Measurements from ENCODE around the gene LGMN.

DNA sequence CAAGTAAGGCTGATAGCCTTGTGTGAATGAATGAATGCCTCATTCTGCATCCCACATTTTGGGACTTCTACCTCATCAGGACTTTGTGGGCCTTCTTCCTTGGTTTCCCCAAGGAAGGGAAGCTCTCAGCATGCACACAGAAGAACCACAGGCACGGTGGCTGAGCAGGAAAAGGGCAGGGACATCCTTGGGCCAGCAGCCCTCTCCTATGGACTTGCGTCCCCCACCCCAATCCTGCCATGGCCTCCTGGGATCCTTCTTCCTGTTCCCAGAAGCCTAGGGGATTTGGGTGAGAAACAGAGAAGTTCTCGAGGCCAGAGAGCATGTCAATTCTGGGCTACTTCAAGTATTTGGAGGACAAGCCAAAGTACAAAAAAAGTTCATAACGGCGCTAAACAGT is 69.7 kb downstream of the LGMN start:
- TF ChIP-seq, protein P1, sequence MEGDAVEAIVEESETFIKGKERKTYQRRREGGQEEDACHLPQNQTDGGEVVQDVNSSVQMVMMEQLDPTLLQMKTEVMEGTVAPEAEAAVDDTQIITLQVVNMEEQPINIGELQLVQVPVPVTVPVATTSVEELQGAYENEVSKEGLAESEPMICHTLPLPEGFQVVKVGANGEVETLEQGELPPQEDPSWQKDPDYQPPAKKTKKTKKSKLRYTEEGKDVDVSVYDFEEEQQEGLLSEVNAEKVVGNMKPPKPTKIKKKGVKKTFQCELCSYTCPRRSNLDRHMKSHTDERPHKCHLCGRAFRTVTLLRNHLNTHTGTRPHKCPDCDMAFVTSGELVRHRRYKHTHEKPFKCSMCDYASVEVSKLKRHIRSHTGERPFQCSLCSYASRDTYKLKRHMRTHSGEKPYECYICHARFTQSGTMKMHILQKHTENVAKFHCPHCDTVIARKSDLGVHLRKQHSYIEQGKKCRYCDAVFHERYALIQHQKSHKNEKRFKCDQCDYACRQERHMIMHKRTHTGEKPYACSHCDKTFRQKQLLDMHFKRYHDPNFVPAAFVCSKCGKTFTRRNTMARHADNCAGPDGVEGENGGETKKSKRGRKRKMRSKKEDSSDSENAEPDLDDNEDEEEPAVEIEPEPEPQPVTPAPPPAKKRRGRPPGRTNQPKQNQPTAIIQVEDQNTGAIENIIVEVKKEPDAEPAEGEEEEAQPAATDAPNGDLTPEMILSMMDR (IDR thresholded peaks at IDR 0.05) = no peak
- no peak for TF ChIP-seq POLR2A (IDR thresholded peaks at IDR 0.05)
